COLO668 (cell line): ENCODE data around the gene CELSR3.

ENCODE experiments used
- DNase-seq: peaks from one replicate; lab custom pipeline; 2025; ENCODE audit not compliant: unreplicated experiment; lab: John Stamatoyannopoulos, UW

CELSR3 gene

GRCh38 chr3:48634661-48635221 is 27.9 kb downstream of the CELSR3 start:
- DNase-seq, result peak; percentile 37

- DNase-seq, result no peak
Observed at GRCh38 chr3:48633743-48634142, 28.9 kb downstream of the CELSR3 start.

- DNase-seq, result no peak
Observed at GRCh38 chr3:48633256-48633655, 29.4 kb downstream of the CELSR3 start.

- no peak for DNase-seq
Observed at GRCh38 chr3:48631516-48632448, 30.9 kb downstream of the CELSR3 start.

GRCh38 chr3:48630833-48631232 is 31.9 kb downstream of the CELSR3 start:
- DNase-seq, result no peak

- no peak for DNase-seq
Observed at GRCh38 chr3:48630407-48630806, 32.3 kb downstream of the CELSR3 start.

- DNase-seq, result no peak
Observed at GRCh38 chr3:48629894-48630293, 32.8 kb downstream of the CELSR3 start.

- DNase-seq, result no peak
Observed at GRCh38 chr3:48628277-48629017, 34.2 kb downstream of the CELSR3 start.

GRCh38 chr3:48625600-48625999 is 37.1 kb downstream of the CELSR3 start:
- no peak for DNase-seq

- peak; percentile 2 for DNase-seq
Observed at GRCh38 chr3:48624767-48625166, 37.9 kb downstream of the CELSR3 start.

- DNase-seq, result peak; percentile 46
Observed at GRCh38 chr3:48623851-48624547, 38.7 kb downstream of the CELSR3 start.

- no peak for DNase-seq
Observed at GRCh38 chr3:48621461-48621869, 41.2 kb downstream of the CELSR3 start, which contains the start of gene TMEM89. Gene TMEM89, minus strand, starts transcription at chr3:48621769. Its CDS starts 13 bp downstream, at chr3:48621756.

- DNase-seq, result no peak
Observed at GRCh38 chr3:48619541-48620524, 42.9 kb downstream of the CELSR3 start.

- no peak for DNase-seq
Observed at GRCh38 chr3:48617559-48617958, 45.1 kb downstream of the CELSR3 start.

- no peak for DNase-seq
Observed at GRCh38 chr3:48614044-48614443, 48.6 kb downstream of the CELSR3 start.

- no peak for DNase-seq
Observed at GRCh38 chr3:48612309-48612708, 50.4 kb downstream of the CELSR3 start.

GRCh38 chr3:48609088-48610005 is 53.3 kb downstream of the CELSR3 start, which contains the start of gene UQCRC1:
Gene UQCRC1, minus strand, starts transcription at chr3:48609646. Its CDS starts 26 bp downstream, at chr3:48609620.
- peak; percentile 91 for DNase-seq

- DNase-seq, result peak; percentile 1
Observed at GRCh38 chr3:48607519-48607918, 55.2 kb downstream of the CELSR3 start.

- no peak for DNase-seq
Observed at GRCh38 chr3:48601622-48601994, 61.1 kb downstream of the CELSR3 start.
